K562 (cell line): Measurements from ENCODE around the gene STPG4. TPM values are rescaled to one million over a fixed set of nuclear protein-coding genes. Genes with fewer than 3 reads are reported as not detected.

Experiments
- ATAC-seq: fragments of 200-7000 bp; cut with Tn5 transposase; 3 replicates; pipeline ENCODE4 v1.9.1; 2020; ENCODE audit warnings: moderate library complexity
- BruUV-seq: library from RNA; stranded (reverse); fragments of 400-500 nt; replicated peaks from 2 replicates; lab custom pipeline; 2021; lab: Mats Ljungman, UMichigan
- CTCF ChIA-PET: fragments of 300-600 bp; formaldehyde crosslinking; extraction: SDS; loops from one replicate; lab custom pipeline; 2021; ENCODE audit warnings: low intra/inter-chr PET ratio; lab: Yijun Ruan, JAX
- POLR2A ChIA-PET: fragments of 300-600, 350-650 bp; sonication (Branson Sonifier 250); formaldehyde crosslinking; extraction: SDS; loops from one replicate; lab custom pipeline; 2021; ENCODE audit warnings: antibody characterized with exemption, inconsistent platforms; lab: Yijun Ruan, JAX
- DNase-seq, 4 experiments: peaks; one replicate each; pipeline versions ENCODE4 v3.0.0 to v3.0.0-alpha.2; 2011 to 2018; ENCODE audit warnings: low spot score in 3 of 4, mixed read lengths in 3 of 4; ENCODE audit errors: extremely low read depth in 1 of 4
- FAIRE-seq: peaks from 2 replicates; lab custom pipeline; 2011; peaks lifted over from hg19 to GRCh38; lab: Jason Lieb, UNC
- H2AFZ ChIP-seq: 2 replicates; pipeline ENCODE4 v1.6.0; 2011; ENCODE audit warnings: low read depth, low read length, control low read depth, inconsistent platforms
- H3K27ac ChIP-seq: fragments of 200-600 bp; 3 replicates; pipeline ENCODE4 v1.8.0; 2011; ENCODE audit warnings: low read depth, mild to moderate bottlenecking, control low read depth, inconsistent platforms, low read length, moderate library complexity, mixed read lengths; ENCODE audit errors: extremely low read depth
- H3K27me3 ChIP-seq, 2 experiments: fragments of 300-600 bp in 1 of 2; 2 replicates in 1 of 2; 3 replicates in 1 of 2; pipeline versions ENCODE4 v1.6.0 to v1.8.0; 2011; ENCODE audit warnings: inconsistent platforms in 2 of 2, low read length in 2 of 2, mild to moderate bottlenecking in 1 of 2, mixed read lengths in 1 of 2, moderate library complexity in 1 of 2; ENCODE audit not compliant: control insufficient read depth in 2 of 2, insufficient read depth in 2 of 2
- H3K36me3 ChIP-seq: fragments of 300-600 bp; 3 replicates; pipeline ENCODE4 v1.8.0; 2011; ENCODE audit warnings: mild to moderate bottlenecking, low read length, inconsistent platforms; ENCODE audit not compliant: control insufficient read depth, insufficient read depth
- H3K4me1 ChIP-seq, 2 experiments: fragments of 200-600 bp in 1 of 2; replicated peaks in 1 of 2; 2 replicates in 1 of 2; 3 replicates in 1 of 2; pipeline versions ENCODE4 v1.5.1 to v1.8.0; 2011; ENCODE audit warnings: inconsistent platforms in 2 of 2, low read length in 2 of 2, mild to moderate bottlenecking in 1 of 2, mixed read lengths in 1 of 2, moderate library complexity in 1 of 2; ENCODE audit not compliant: control insufficient read depth in 2 of 2, insufficient read depth in 2 of 2
- H3K4me2 ChIP-seq: 2 replicates; pipeline ENCODE4 v1.6.1; 2011; ENCODE audit warnings: low read length, control low read depth, inconsistent platforms, mixed read lengths; ENCODE audit not compliant: insufficient read depth
- H3K4me3 ChIP-seq: fragments of 200-600 bp; sonication (generic), shearing (Covaris generic); 2 replicates; pipeline ENCODE4 v1.5.1; 2016; ENCODE audit warnings: control low read depth, inconsistent platforms
- H3K79me2 ChIP-seq: fragments of 200-600 bp; 3 replicates; pipeline ENCODE4 v1.8.0; 2011; ENCODE audit warnings: low read length, inconsistent platforms; ENCODE audit not compliant: control insufficient read depth, insufficient read depth
- H3K9ac ChIP-seq, 2 experiments: 2 replicates each; pipeline versions ENCODE4 v1.6.0 to v1.6.1; 2011; ENCODE audit warnings: low read depth in 2 of 2, low read length in 2 of 2, control low read depth in 1 of 2, inconsistent platforms in 1 of 2, mild to moderate bottlenecking in 1 of 2, mixed read lengths in 1 of 2; ENCODE audit not compliant: insufficient read depth in 1 of 2
- H3K9me1 ChIP-seq: one replicate; pipeline ENCODE4 v1.6.0; 2011; ENCODE audit warnings: inconsistent platforms, mild to moderate bottlenecking, low read length, moderate library complexity; ENCODE audit not compliant: control insufficient read depth, insufficient read depth
- H3K9me3 ChIP-seq: replicated peaks from 2 replicates; pipeline ENCODE4 v1.5.1; 2011; ENCODE audit warnings: low read depth, low read length, inconsistent platforms; ENCODE audit not compliant: control insufficient read depth, insufficient read depth
- H4K20me1 ChIP-seq: replicated peaks from 2 replicates; pipeline ENCODE4 v1.6.1; 2011; ENCODE audit warnings: low read length, inconsistent platforms, mixed read lengths; ENCODE audit not compliant: control insufficient read depth, insufficient read depth
- GTF2B ChIP-seq: IDR thresholded peaks from 2 replicates; pipeline ENCODE4 v1.6.1; 2011; ENCODE audit not compliant: insufficient read length; ENCODE audit errors: extremely low read depth
- HDAC2 ChIP-seq: fragments of 450-650 bp; IDR thresholded peaks from 2 replicates; pipeline ENCODE4 v1.6.1; 2016; ENCODE audit warnings: mild to moderate bottlenecking
- HLTF ChIP-seq: fragments of 450-650 bp; IDR thresholded peaks from 2 replicates; pipeline ENCODE4 v1.6.1; 2016
- HNRNPUL1 ChIP-seq: fragments of 200-400 bp; formaldehyde crosslinking; IDR thresholded peaks from 2 replicates; pipeline ENCODE4 v1.6.1; 2017; ENCODE audit warnings: low read length
- L3MBTL2 ChIP-seq: fragments of 450-650 bp; IDR thresholded peaks from 2 replicates; pipeline ENCODE4 v1.6.1; 2016; ENCODE audit warnings: mild to moderate bottlenecking, moderate library complexity
- MTA1 ChIP-seq: fragments of 450-650 bp; IDR thresholded peaks from 2 replicates; pipeline ENCODE4 v1.6.1; 2017; ENCODE audit warnings: borderline replicate concordance
- MXI1 ChIP-seq: IDR thresholded peaks from 2 replicates; pipeline ENCODE4 v1.6.1; 2011; ENCODE audit warnings: low read depth, mild to moderate bottlenecking, improper control_type of control experiment, low read length
- NFE2L1 ChIP-seq: fragments of 450-650 bp; IDR thresholded peaks from 2 replicates; pipeline ENCODE4 v1.6.1; 2016; ENCODE audit warnings: missing genetic modification characterization, low read depth, mild to moderate bottlenecking, missing compliant biosample characterization, moderate library complexity, borderline replicate concordance
- NFRKB ChIP-seq: fragments of 450-650 bp; IDR thresholded peaks from 2 replicates; pipeline ENCODE4 v1.6.1; 2016; ENCODE audit warnings: low read depth
- PHB2 ChIP-seq: fragments of 450-650 bp; IDR thresholded peaks from 2 replicates; pipeline ENCODE4 v1.6.1; 2017; ENCODE audit warnings: low read depth
- PURB ChIP-seq: sonication (generic); formaldehyde crosslinking; IDR thresholded peaks from 2 replicates; pipeline ENCODE4 v1.9.0; 2021; ENCODE audit warnings: low read depth, mild to moderate bottlenecking, missing genetic modification reagents
- RBBP5 ChIP-seq: fragments of 200-600 bp; sonication (generic); IDR thresholded peaks from 2 replicates; pipeline ENCODE4 v1.6.1; 2012; ENCODE audit warnings: borderline replicate concordance, mild to moderate bottlenecking, low read length, control low read depth, inconsistent platforms; ENCODE audit not compliant: insufficient read depth, poor library complexity, severe bottlenecking
- STAT5A ChIP-seq: IDR thresholded peaks from 2 replicates; pipeline ENCODE4 v1.6.1; 2012; ENCODE audit warnings: low read length, inconsistent platforms, borderline replicate concordance
- TOE1 ChIP-seq, 2 experiments: fragments of 450-650 bp in 1 of 2; sonication (generic) in 1 of 2; formaldehyde crosslinking in 1 of 2; IDR thresholded peaks; 2 replicates each; pipeline versions ENCODE4 v1.7.1 to v1.8.0; 2016 to 2022; ENCODE audit warnings: borderline replicate concordance in 2 of 2, mild to moderate bottlenecking in 2 of 2, antibody characterized with exemption in 1 of 2, inconsistent platforms in 1 of 2, low read depth in 1 of 2, missing genetic modification reagents in 1 of 2, moderate library complexity in 1 of 2
- ZNF134 ChIP-seq: fragments of 250-450 bp; sonication (Bioruptor Pico); conservative IDR thresholded peaks from 2 replicates; pipeline ENCODE4 v1.4.0; 2020
- ZNF282 ChIP-seq: sonication (generic); formaldehyde crosslinking; IDR thresholded peaks from 2 replicates; pipeline ENCODE4 v1.8.1; 2023; ENCODE audit warnings: missing genetic modification reagents
- ZNF408 ChIP-seq: fragments of 250-450 bp; sonication (Bioruptor Pico); IDR thresholded peaks from 2 replicates; pipeline ENCODE4 v1.4.0; 2020; ENCODE audit warnings: low read depth, mild to moderate bottlenecking, moderate library complexity
- WGBS: fragments of 100-300 bp; shearing (Covaris generic); methylation state at CpG from one replicate; pipeline ENCODE4 v1.1.6; 2016; ENCODE audit warnings: low coverage, mixed read lengths; ENCODE audit not compliant: insufficient coverage; ENCODE audit errors: missing lambda C conversion rate; 5-methylcytosine and 5-hydroxymethylcytosine counted together
- in situ Hi-C: fragments of 300-500 bp; cut with MboI; formaldehyde crosslinking; loops from 4 replicates; pipeline ENCODE4 v1.15.0; 2018; ENCODE audit warnings: inconsistent platforms, mixed read lengths
- intact Hi-C: fragments of 100-400 bp; cut with micrococcal nuclease; formaldehyde crosslinking; loops from 2 replicates; pipeline ENCODE4 v1.14.2; 2022
- polyA plus RNA-seq, 8 experiments: library from polyadenylated mRNA; depleted of rRNA in 4 of 8; stranded (reverse) in 5 of 8; unstranded in 3 of 8; fragments of >200 nt; fragmentation: Nextera tagmentation in 2 of 8; fragmentation: Illumina TruSeq in 1 of 8; extraction: Ambion mirVana in 2 of 8; extraction: Trizol in 1 of 8; gene quantifications; 2 replicates each; pipeline versions ENCODE4 v1.2.1 to v1.2.3, GENCODE V29; 2011 to 2014; ENCODE audit warnings: inconsistent platforms in 1 of 8, missing spikeins in 1 of 8
- total RNA-seq, 7 experiments: library from RNA; depleted of rRNA in 6 of 7; stranded (reverse); fragments of >200 nt in 6 of 7; fragmentation: Illumina TruSeq in 2 of 7; extraction: Trizol in 2 of 7; gene quantifications; 2 replicates each; pipeline versions ENCODE4 v1.2.1 to v1.2.3, GENCODE V29; 2011 to 2021; ENCODE audit warnings: low replicate concordance in 1 of 7
- TF ChIP-seq, protein P1 (sequence below): fragments of 250-450 bp; sonication (Bioruptor Pico); IDR thresholded peaks from 2 replicates; pipeline ENCODE4 v1.4.0; 2020
- TF ChIP-seq, protein P2 (sequence below): fragments of 150-350 bp; IDR thresholded peaks from 2 replicates; pipeline ENCODE4 v1.6.1; 2014; ENCODE audit warnings: low read depth, mild to moderate bottlenecking, low read length, borderline replicate concordance

STPG4 gene
- total and polyA plus RNA-seq, 9 of the 15 experiments (the other 6 are each of a cell fraction or from before 2014, with no cell fraction given) = 0.10 to 0.68 (median 0.22) TPM; not detected in 6

DNA sequence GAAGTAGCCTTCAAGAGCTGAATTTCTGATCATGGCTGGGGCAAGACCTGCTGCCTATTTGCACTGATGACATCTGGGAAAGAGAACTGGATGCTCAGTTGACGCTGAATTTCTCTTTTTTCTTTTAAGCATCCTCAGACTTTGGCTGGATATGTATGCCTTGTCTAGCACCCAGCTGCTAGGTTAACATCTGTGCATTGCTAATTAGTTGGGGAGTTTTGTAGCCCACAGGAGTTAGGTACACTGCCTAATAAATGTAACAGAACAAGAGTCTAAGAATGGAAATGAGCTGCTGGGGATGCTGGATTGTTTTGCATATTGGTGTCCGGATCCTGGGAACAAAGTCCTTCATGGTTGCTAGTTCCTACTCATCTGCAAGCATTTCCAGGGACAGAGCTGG is 40.9 kb upstream of the STPG4 start:
- H3K4me2 ChIP-seq = no peak overlapping the region
- FAIRE-seq = no peak
- H3K4me3 ChIP-seq = no peak overlapping the region
- no peak overlapping the region for H2AFZ ChIP-seq
- no peaks in the 10 kb centered on the region for H3K27me3 ChIP-seq
- no peak overlapping the region for H3K27ac ChIP-seq
- WGBS = 61% methylated on average over 2 of the region's 2 CpGs
- ATAC-seq = no peak
- intact Hi-C loops (no loop called here), in situ Hi-C loops (no loop called here)
- peaks cover 8 to 28% of the 10 kb centered on the region in 2 experiments for H3K4me1 ChIP-seq
- H3K9me1 ChIP-seq = no peaks in the 10 kb centered on the region
- H4K20me1 ChIP-seq = no peaks in the 10 kb centered on the region
- BruUV-seq = no TSS peak
- H3K9me3 ChIP-seq = no peaks in the 10 kb centered on the region
- POLR2A ChIA-PET = interaction anchor here (0.7 to 1.4 kb wide), 8 partner anchors 9 to 27 kb away, joined by 3 to 8 read pairs (median 3); no protein-coding TSS in a partner anchor
- CTCF ChIA-PET = interaction anchor here (1.3 kb wide), 1 partner anchor 138 kb away, joined by 3 read pairs; no protein-coding TSS in a partner anchor
- no peak for DNase-seq
- no peak overlapping the region for H3K9ac ChIP-seq
- no peaks in the 10 kb centered on the region for H3K36me3 ChIP-seq
- H3K79me2 ChIP-seq = no peaks in the 10 kb centered on the region
- TF ChIP-seq, protein P1, sequence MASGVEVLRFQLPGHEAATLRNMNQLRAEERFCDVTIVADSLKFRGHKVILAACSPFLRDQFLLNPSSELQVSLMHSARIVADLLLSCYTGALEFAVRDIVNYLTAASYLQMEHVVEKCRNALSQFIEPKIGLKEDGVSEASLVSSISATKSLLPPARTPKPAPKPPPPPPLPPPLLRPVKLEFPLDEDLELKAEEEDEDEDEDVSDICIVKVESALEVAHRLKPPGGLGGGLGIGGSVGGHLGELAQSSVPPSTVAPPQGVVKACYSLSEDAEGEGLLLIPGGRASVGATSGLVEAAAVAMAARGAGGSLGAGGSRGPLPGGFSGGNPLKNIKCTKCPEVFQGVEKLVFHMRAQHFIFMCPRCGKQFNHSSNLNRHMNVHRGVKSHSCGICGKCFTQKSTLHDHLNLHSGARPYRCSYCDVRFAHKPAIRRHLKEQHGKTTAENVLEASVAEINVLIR = no peak
- TF ChIP-seq STAT5A = no peak
- TF ChIP-seq HDAC2 = no peak
- TF ChIP-seq ZNF134 (CRISPR knock-in tag) = no peak
- no peak for TF ChIP-seq HLTF
- no peak for TF ChIP-seq MTA1
- no peak for TF ChIP-seq ZNF282 (CRISPR knock-in tag)
- TF ChIP-seq TOE1 (IDR thresholded peaks at IDR 0.05; ENCODE audit: borderline replicate concordance) = no peak
- no peak for TF ChIP-seq TOE1 (CRISPR knock-in tag; IDR thresholded peaks at IDR 0.05; ENCODE audit: borderline replicate concordance, low read depth)
- TF ChIP-seq NFRKB = no peak
- no peak for TF ChIP-seq RBBP5
- no peak for TF ChIP-seq HNRNPUL1
- TF ChIP-seq PURB = no peak
- no peak for TF ChIP-seq GTF2B
- TF ChIP-seq L3MBTL2 = no peak
- TF ChIP-seq, protein P2, sequence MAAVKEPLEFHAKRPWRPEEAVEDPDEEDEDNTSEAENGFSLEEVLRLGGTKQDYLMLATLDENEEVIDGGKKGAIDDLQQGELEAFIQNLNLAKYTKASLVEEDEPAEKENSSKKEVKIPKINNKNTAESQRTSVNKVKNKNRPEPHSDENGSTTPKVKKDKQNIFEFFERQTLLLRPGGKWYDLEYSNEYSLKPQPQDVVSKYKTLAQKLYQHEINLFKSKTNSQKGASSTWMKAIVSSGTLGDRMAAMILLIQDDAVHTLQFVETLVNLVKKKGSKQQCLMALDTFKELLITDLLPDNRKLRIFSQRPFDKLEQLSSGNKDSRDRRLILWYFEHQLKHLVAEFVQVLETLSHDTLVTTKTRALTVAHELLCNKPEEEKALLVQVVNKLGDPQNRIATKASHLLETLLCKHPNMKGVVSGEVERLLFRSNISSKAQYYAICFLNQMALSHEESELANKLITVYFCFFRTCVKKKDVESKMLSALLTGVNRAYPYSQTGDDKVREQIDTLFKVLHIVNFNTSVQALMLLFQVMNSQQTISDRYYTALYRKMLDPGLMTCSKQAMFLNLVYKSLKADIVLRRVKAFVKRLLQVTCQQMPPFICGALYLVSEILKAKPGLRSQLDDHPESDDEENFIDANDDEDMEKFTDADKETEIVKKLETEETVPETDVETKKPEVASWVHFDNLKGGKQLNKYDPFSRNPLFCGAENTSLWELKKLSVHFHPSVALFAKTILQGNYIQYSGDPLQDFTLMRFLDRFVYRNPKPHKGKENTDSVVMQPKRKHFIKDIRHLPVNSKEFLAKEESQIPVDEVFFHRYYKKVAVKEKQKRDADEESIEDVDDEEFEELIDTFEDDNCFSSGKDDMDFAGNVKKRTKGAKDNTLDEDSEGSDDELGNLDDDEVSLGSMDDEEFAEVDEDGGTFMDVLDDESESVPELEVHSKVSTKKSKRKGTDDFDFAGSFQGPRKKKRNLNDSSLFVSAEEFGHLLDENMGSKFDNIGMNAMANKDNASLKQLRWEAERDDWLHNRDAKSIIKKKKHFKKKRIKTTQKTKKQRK = no peak
- no peak for TF ChIP-seq NFE2L1 (tag)
- TF ChIP-seq MXI1 = no peak
- no peak for TF ChIP-seq PHB2
- TF ChIP-seq ZNF408 = no peak
